PC-3 (cell line): ENCODE data around the gene EVA1B.

Source experiments
- CTCF ChIP-seq: fragments of 300-600 bp; sonication (generic); conservative IDR thresholded peaks from 2 replicates; pipeline ENCODE4 v1.5.1; 2017; ENCODE audit warnings: antibody characterized with exemption, low read depth, mild to moderate bottlenecking, low read length
- EZH2 ChIP-seq: fragments of 300-600 bp; sonication (generic); IDR thresholded peaks from one replicate; pipeline ENCODE4 v1.6.1; 2017; ENCODE audit warnings: antibody characterized with exemption, mild to moderate bottlenecking, low read length; ENCODE audit not compliant: unreplicated experiment
- EZH2phosphoT487 ChIP-seq: fragments of 300-600 bp; sonication (generic); IDR thresholded peaks from 2 replicates; pipeline ENCODE4 v1.6.1; 2018; ENCODE audit warnings: mild to moderate bottlenecking, antibody characterized with exemption, low read length, borderline replicate concordance

- TF ChIP-seq CTCF, result no peak
- no peak for TF ChIP-seq EZH2phosphoT487
- no peak for TF ChIP-seq EZH2
These were observed 26.4 kb downstream of the EVA1B start for GRCh38 chr1:36297062-36297461.
